ENCODE results near the gene NRP1. TPM values are rescaled to one million over a fixed set of nuclear protein-coding genes. Genes with fewer than 3 reads are reported as not detected.

Gene NRP1
- total RNA-seq, 1 experiment from 2014 or later = 3.0 TPM

DNA sequence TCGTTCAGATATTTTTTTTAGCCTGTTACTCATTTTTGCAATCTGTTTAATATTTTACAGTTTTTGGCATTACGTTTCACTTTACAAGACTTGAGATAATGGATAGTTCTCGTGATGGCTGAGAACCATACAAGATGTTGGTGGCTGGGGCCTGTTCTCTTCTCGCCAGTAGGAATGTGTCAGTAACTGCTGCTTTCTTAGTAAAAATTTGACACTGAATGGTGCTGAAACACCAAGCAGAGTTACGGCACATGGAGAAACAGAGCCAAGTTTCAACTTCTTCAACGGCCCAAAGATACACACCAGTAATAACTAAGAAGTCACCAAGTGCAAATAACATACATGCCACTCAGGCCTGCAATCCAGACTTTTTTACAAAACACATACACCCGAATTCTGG is 130.4 kb downstream of the NRP1 start:
- H3K4me1 Mint-ChIP-seq = peaks cover 14% of the 10 kb centered on the region
- TF ChIP-seq NFATC4 (CRISPR knock-in tag; IDR thresholded peaks at IDR 0.05) (no peak), HMGA2 (CRISPR knock-in tag; IDR thresholded peaks at IDR 0.05) (no peak)
- TF ChIP-seq, protein P1, sequence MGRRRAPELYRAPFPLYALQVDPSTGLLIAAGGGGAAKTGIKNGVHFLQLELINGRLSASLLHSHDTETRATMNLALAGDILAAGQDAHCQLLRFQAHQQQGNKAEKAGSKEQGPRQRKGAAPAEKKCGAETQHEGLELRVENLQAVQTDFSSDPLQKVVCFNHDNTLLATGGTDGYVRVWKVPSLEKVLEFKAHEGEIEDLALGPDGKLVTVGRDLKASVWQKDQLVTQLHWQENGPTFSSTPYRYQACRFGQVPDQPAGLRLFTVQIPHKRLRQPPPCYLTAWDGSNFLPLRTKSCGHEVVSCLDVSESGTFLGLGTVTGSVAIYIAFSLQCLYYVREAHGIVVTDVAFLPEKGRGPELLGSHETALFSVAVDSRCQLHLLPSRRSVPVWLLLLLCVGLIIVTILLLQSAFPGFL (CRISPR knock-in tag; IDR thresholded peaks at IDR 0.05; ENCODE audit: borderline replicate concordance) = no peak
- no peaks in the 10 kb centered on the region for H3K27me3 Mint-ChIP-seq (ENCODE audit: low read depth)
- ChIA-PET POLR2A (no interaction called here), CTCF (interaction anchor here (1.0 kb wide), 1 partner anchor 88 kb away, joined by 5 read pairs; no protein-coding TSS in a partner anchor)
- no peak for ATAC-seq
- no peaks in the 10 kb centered on the region for H3K9me3 Mint-ChIP-seq
- no peak overlapping the region for H3K27ac Mint-ChIP-seq
- no peak for DNase-seq (ENCODE audit: low spot score)
- H3K4me3 Mint-ChIP-seq = no peak overlapping the region
- no peaks in the 10 kb centered on the region for H3K36me3 Mint-ChIP-seq

DNA sequence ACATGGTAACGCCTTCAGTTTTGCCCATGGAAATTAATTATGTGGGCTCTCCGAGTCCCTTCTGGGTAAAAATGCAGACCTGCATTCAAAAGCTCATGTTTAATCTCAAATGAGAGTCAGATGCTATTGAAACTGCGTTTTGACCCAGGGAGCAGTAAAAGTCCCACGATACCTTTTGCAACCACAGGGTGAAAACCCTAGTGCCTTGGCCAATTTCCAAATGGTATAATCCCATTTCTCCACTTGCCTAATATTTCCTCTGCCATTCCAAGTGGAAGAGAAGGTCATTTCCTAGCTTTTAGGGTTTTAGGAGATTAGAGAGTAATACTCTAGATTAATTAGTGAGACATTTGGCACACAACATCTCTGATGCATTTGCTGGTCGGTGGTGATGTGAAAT is 132.5 kb downstream of the NRP1 start:
- ChIA-PET POLR2A (no interaction called here), CTCF (interaction anchor here (2.2 kb wide), 1 partner anchor 9 kb away, joined by 11 read pairs; no protein-coding TSS in a partner anchor)
- TF ChIP-seq NR2C2 (CRISPR knock-in tag; IDR thresholded peaks at IDR 0.05) (no peak), ZNF423 (CRISPR knock-in tag; IDR thresholded peaks at IDR 0.05) (no peak), SP1 (CRISPR knock-in tag; conservative IDR thresholded peaks at IDR 0.05) (no peak), SOX15 (CRISPR knock-in tag; IDR thresholded peaks at IDR 0.05) (no peak), ZBTB21 (CRISPR knock-in tag; IDR thresholded peaks at IDR 0.05; ENCODE audit: borderline replicate concordance) (no peak), JUN (CRISPR knock-in tag; IDR thresholded peaks at IDR 0.05) (no peak), TEAD4 (CRISPR knock-in tag; IDR thresholded peaks at IDR 0.05) (no peak), ZNF219 (CRISPR knock-in tag; IDR thresholded peaks at IDR 0.05; ENCODE audit: borderline replicate concordance) (no peak), GRHL2 (CRISPR knock-in tag; IDR thresholded peaks at IDR 0.05; ENCODE audit: insufficient replicate concordance, severe bottlenecking) (no peak), ZNF121 (CRISPR knock-in tag; IDR thresholded peaks at IDR 0.05) (no peak)
- TF ChIP-seq, protein P2, sequence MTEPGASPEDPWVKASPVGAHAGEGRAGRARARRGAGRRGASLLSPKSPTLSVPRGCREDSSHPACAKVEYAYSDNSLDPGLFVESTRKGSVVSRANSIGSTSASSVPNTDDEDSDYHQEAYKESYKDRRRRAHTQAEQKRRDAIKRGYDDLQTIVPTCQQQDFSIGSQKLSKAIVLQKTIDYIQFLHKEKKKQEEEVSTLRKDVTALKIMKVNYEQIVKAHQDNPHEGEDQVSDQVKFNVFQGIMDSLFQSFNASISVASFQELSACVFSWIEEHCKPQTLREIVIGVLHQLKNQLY (CRISPR knock-in tag; IDR thresholded peaks at IDR 0.05) = no peak
- TF ChIP-seq, protein P3, sequence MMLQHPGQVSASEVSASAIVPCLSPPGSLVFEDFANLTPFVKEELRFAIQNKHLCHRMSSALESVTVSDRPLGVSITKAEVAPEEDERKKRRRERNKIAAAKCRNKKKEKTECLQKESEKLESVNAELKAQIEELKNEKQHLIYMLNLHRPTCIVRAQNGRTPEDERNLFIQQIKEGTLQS (CRISPR knock-in tag; conservative IDR thresholded peaks at IDR 0.05) = no peak
- TF ChIP-seq, protein P4, sequence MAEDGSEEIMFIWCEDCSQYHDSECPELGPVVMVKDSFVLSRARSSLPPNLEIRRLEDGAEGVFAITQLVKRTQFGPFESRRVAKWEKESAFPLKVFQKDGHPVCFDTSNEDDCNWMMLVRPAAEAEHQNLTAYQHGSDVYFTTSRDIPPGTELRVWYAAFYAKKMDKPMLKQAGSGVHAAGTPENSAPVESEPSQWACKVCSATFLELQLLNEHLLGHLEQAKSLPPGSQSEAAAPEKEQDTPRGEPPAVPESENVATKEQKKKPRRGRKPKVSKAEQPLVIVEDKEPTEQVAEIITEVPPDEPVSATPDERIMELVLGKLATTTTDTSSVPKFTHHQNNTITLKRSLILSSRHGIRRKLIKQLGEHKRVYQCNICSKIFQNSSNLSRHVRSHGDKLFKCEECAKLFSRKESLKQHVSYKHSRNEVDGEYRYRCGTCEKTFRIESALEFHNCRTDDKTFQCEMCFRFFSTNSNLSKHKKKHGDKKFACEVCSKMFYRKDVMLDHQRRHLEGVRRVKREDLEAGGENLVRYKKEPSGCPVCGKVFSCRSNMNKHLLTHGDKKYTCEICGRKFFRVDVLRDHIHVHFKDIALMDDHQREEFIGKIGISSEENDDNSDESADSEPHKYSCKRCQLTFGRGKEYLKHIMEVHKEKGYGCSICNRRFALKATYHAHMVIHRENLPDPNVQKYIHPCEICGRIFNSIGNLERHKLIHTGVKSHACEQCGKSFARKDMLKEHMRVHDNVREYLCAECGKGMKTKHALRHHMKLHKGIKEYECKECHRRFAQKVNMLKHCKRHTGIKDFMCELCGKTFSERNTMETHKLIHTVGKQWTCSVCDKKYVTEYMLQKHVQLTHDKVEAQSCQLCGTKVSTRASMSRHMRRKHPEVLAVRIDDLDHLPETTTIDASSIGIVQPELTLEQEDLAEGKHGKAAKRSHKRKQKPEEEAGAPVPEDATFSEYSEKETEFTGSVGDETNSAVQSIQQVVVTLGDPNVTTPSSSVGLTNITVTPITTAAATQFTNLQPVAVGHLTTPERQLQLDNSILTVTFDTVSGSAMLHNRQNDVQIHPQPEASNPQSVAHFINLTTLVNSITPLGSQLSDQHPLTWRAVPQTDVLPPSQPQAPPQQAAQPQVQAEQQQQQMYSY (CRISPR knock-in tag; IDR thresholded peaks at IDR 0.05) = no peak
- TF ChIP-seq, protein P5, sequence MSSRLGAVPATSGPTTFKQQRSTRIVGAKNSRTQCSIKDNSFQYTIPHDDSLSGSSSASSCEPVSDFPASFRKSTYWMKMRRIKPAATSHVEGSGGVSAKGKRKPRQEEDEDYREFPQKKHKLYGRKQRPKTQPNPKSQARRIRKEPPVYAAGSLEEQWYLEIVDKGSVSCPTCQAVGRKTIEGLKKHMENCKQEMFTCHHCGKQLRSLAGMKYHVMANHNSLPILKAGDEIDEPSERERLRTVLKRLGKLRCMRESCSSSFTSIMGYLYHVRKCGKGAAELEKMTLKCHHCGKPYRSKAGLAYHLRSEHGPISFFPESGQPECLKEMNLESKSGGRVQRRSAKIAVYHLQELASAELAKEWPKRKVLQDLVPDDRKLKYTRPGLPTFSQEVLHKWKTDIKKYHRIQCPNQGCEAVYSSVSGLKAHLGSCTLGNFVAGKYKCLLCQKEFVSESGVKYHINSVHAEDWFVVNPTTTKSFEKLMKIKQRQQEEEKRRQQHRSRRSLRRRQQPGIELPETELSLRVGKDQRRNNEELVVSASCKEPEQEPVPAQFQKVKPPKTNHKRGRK (CRISPR knock-in tag; IDR thresholded peaks at IDR 0.05; ENCODE audit: borderline replicate concordance) = no peak
- TF ChIP-seq, protein P6, sequence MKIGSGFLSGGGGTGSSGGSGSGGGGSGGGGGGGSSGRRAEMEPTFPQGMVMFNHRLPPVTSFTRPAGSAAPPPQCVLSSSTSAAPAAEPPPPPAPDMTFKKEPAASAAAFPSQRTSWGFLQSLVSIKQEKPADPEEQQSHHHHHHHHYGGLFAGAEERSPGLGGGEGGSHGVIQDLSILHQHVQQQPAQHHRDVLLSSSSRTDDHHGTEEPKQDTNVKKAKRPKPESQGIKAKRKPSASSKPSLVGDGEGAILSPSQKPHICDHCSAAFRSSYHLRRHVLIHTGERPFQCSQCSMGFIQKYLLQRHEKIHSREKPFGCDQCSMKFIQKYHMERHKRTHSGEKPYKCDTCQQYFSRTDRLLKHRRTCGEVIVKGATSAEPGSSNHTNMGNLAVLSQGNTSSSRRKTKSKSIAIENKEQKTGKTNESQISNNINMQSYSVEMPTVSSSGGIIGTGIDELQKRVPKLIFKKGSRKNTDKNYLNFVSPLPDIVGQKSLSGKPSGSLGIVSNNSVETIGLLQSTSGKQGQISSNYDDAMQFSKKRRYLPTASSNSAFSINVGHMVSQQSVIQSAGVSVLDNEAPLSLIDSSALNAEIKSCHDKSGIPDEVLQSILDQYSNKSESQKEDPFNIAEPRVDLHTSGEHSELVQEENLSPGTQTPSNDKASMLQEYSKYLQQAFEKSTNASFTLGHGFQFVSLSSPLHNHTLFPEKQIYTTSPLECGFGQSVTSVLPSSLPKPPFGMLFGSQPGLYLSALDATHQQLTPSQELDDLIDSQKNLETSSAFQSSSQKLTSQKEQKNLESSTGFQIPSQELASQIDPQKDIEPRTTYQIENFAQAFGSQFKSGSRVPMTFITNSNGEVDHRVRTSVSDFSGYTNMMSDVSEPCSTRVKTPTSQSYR (CRISPR knock-in tag; IDR thresholded peaks at IDR 0.05) = no peak
- TF ChIP-seq, protein P7, sequence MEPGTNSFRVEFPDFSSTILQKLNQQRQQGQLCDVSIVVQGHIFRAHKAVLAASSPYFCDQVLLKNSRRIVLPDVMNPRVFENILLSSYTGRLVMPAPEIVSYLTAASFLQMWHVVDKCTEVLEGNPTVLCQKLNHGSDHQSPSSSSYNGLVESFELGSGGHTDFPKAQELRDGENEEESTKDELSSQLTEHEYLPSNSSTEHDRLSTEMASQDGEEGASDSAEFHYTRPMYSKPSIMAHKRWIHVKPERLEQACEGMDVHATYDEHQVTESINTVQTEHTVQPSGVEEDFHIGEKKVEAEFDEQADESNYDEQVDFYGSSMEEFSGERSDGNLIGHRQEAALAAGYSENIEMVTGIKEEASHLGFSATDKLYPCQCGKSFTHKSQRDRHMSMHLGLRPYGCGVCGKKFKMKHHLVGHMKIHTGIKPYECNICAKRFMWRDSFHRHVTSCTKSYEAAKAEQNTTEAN (CRISPR knock-in tag; IDR thresholded peaks at IDR 0.05) = no peak
- TF ChIP-seq, protein P8, sequence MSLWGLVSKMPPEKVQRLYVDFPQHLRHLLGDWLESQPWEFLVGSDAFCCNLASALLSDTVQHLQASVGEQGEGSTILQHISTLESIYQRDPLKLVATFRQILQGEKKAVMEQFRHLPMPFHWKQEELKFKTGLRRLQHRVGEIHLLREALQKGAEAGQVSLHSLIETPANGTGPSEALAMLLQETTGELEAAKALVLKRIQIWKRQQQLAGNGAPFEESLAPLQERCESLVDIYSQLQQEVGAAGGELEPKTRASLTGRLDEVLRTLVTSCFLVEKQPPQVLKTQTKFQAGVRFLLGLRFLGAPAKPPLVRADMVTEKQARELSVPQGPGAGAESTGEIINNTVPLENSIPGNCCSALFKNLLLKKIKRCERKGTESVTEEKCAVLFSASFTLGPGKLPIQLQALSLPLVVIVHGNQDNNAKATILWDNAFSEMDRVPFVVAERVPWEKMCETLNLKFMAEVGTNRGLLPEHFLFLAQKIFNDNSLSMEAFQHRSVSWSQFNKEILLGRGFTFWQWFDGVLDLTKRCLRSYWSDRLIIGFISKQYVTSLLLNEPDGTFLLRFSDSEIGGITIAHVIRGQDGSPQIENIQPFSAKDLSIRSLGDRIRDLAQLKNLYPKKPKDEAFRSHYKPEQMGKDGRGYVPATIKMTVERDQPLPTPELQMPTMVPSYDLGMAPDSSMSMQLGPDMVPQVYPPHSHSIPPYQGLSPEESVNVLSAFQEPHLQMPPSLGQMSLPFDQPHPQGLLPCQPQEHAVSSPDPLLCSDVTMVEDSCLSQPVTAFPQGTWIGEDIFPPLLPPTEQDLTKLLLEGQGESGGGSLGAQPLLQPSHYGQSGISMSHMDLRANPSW (CRISPR knock-in tag; conservative IDR thresholded peaks at IDR 0.05; ENCODE audit: low read depth) = no peak
- H3K9me3 Mint-ChIP-seq = no peaks in the 10 kb centered on the region
- H3K4me3 Mint-ChIP-seq = no peak overlapping the region
- H3K27me3 Mint-ChIP-seq (ENCODE audit: low read depth) = no peaks in the 10 kb centered on the region
- no peak overlapping the region for H3K27ac Mint-ChIP-seq
- H3K36me3 Mint-ChIP-seq = no peaks in the 10 kb centered on the region
- peaks cover 14% of the 10 kb centered on the region for H3K4me1 Mint-ChIP-seq
- ATAC-seq (no peak), DNase-seq (ENCODE audit: low spot score) (no peak)

Measured in WTC11 (cell line).